Renal cortical epithelial cell (primary cell): ENCODE data around the gene HSD17B2. TPM values are rescaled to one million over a fixed set of nuclear protein-coding genes. Genes with fewer than 3 reads are reported as not detected.
"Not testable (repeated sequence)": the region's sequence is repeated elsewhere in the genome, so short reads cannot be mapped to it uniquely, and the experiment has no call there.

Experiments used
- DNase-seq: peaks from one replicate; pipeline ENCODE4 v3.0.0-alpha.2; 2011; ENCODE audit warnings: low read depth
- total RNA-seq: library from RNA; depleted of rRNA; stranded (reverse); fragments of >200 nt; gene quantifications from 2 replicates; pipeline ENCODE4 v1.2.3, GENCODE V29; 2014

The HSD17B2 gene
- total RNA-seq, 1 donor from 2014 or later = 0.70 TPM

GRCh38 chr16:82081264-82081663, 46.2 kb downstream of the HSD17B2 start:
- no peak for DNase-seq

DNA sequence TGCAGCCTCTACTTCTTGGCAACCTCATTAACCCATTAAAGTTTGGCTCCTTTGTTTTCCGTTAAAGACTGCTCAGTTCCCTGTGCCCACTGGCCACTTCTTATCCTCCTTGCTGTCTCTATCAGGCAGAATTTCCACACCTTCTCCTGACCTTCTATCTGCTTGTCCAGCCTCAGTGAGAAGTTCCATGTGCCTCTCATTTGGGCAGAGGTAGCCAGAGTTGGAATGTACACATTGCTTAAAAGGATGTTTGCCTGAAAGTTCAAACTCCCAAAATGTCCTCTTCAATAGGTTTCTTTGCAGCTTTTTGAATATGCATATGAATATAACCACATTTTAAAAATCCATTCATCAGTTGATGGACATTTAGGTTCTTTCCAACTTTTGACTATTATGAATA, 47.0 kb downstream of the HSD17B2 start:
- DNase-seq = no peak

DNA sequence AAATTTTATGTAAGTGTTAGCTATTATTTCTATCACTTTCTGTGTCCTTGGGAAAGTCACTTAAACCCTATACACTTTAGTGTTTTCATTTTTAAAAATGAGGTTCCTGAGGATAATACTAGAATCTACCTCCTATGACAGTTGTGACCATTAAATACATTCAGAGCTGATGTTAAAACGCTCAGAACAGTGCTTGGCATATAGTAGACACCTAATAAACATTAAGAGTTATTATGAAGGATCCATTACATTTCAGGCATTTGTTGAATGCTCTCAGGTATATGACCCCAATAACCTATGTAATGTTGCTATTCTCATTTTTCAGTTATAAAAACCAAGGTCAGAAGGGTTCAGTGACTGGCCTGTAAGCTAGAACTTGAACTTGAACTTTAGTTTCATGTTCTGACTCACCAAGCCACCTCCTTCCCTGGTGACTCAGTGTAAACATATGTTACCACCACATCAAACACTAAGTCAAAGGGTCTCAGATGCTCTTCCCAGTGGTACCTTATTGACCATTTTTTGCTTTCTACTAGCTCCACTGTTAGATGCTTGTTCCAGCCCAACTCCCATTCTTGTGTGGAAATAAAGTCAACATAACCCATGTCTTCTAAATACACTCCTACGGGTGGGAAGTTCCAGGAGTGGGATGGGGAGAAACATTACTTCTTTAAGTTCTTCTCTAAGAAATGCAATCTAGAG, 47.6 kb downstream of the HSD17B2 start:
- DNase-seq = peak; percentile 82

- DNase-seq = peak; percentile 38
Measured at GRCh38 chr16:82083710-82084353, 48.8 kb downstream of the HSD17B2 start.

DNA sequence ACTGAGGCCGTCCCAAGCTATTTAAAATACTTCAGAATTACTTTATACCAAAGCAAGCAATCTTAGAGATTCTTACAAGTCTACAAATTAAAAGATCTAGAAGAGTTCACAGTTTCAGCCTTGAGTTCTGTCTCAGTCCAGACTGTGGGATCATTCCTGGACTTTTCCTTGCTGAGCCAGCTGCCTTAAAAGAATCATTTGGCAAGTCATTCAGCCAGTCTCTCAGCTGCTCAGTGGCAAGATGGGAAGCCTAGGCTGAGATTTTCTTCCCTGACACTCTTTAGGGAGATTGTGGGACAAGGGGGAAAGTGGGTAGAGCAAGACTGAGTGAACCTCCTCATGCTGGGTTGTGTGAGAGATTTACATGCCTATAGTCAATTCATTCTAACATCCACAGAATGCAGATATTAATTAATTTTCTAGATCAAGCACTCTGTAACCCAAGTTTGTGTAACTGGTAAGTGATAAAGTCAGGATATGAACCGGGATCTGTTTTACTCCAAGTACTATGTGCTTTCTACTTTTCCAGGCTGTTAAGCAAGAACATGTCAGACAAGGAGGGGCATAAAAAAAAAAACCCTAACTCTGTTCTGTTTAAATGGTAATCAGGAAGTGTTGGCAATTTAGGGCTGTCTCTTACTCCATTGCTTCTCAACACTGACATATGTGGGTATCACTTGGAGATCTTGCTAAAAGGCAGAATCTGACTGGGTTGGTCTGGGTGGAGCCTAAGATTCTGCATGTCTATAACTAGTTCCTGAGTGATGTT, 50.1 kb downstream of the HSD17B2 start:
- peak; percentile 33 for DNase-seq

- DNase-seq = no peak
Measured at GRCh38 chr16:82088483-82088882, 53.4 kb downstream of the HSD17B2 start.

- DNase-seq = peak; percentile 18
Measured at GRCh38 chr16:82091241-82091640, 56.2 kb downstream of the HSD17B2 start.

DNA sequence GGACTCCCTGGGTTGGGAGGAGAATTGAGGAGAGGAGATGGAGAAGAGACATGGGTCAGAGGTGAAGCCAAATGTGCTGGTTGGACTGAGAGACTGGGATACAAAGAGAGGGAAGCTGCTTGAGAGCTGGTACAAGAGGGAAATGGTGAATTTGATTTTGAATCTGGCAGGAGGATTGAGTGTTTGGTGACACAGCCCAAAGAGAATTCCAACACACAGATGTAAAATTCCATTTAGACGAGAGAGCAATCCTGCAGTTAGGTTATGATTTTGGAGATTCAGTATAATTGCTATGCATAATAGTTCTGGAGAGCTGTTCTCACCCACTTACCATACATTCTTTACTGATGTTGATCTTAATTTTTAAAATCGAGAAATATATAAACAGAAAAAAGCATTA, 57.7 kb downstream of the HSD17B2 start:
- DNase-seq = no peak

DNA sequence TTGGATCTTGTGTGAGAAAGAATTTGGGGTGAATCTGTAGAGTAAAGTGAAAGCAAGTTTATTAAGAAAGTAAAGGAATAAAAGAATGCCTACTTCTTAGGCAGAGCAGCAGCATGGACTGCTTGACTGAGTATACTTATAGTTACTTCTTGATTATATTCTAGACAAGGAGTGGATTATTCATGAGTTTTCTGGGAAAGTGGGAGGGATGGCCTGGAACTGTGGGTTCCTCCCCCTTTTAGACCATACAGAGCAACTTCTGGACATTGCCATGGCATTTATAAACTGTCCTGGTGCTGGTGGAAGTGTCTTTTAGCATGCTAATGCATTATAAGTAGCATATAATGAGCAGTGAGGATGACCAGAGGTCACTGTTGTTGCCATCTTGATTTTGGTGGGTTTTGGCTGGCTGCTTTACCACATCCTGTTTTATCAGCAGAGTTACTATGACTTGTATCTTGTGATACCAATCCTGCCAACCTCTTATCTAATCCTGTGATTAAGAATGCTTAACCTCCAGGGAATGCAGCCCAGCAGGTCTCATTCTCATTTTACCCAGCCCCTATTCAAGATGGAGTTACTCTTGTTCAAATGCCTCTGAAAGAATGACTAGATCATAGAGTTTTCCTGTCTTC, 58.7 kb downstream of the HSD17B2 start:
- no peak for DNase-seq

DNA sequence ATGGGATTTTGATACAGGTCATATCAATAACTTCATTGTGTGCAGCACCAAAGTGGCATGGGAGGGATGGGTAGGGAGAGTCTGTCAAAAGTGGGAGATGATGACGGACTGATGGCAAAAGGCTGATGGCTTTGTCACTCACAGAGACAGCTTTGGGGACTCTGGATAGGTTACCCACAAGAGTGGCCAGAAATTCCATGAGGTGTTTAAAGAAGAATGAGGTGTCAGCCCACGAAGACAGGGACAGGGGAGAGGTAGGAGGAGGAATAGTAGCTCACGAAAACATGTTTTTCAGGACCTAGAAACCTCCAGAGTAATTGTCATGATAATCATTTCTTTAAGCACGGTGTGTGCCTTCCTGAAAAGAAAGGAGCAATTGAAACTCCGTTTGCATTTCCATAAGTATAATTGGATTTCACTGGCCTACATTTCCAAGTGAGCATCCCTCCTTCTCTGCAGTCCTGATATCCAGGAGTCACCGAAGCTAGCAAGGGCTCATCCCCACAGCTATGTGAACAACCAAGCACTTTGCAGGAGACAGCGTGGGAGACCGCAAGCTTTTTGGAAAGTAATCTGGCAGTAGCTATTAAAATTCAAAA, 60.0 kb downstream of the HSD17B2 start:
- DNase-seq = no peak

- no peak for DNase-seq
Measured at GRCh38 chr16:82096641-82097040, 61.6 kb downstream of the HSD17B2 start.

- DNase-seq = no peak
Measured at GRCh38 chr16:82105107-82105506, 70.1 kb downstream of the HSD17B2 start.

DNA sequence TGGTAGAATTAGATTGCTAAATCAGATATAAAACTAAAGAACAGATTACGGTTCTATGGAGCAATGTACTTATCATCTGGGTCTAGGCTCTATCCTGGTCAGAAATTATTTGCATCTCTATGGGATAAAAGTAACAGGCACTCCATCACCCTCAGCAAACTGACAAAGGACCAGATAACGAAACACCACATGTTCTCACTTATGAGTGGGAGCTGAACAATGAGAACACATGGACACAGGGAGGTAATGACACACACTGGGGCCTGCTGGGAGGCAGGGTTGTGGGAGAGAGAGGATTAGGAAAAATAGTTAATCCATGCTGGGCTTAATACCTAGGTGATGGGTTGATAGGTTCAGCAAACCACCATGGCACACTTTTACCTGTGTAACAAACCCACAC, 73.0 kb downstream of the HSD17B2 start:
- DNase-seq = no peak

GRCh38 chr16:82108774-82109173, 73.7 kb downstream of the HSD17B2 start:
- peak; percentile 7 for DNase-seq

- DNase-seq = not testable (repeated sequence)
Measured at GRCh38 chr16:82109266-82109665, 74.2 kb downstream of the HSD17B2 start.

GRCh38 chr16:82111944-82112343, 76.9 kb downstream of the HSD17B2 start:
- DNase-seq = peak; percentile 33

DNA sequence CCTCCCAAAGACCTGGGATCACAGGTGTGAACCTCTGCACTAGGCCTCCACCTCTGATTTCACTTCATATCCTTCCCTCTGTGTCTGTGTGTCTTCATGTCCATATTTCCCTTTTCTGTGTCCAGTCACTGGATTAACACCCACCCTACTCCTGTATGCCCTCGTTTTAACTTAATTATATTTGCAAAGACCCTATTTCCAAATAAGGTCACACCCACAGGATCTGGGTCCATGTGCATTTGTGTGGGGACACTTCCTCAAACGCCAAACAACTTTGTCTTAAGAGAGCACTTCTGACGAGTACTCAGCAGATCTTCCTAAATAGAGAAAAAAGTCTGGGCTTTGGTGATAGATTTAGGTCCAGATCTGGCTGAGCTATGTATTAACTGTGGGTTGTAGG, 78.7 kb downstream of the HSD17B2 start:
- DNase-seq = no peak

- no peak for DNase-seq
Measured at GRCh38 chr16:82116535-82116934, 81.5 kb downstream of the HSD17B2 start.

- DNase-seq = no peak
Measured at GRCh38 chr16:82118749-82119148, 83.7 kb downstream of the HSD17B2 start.

DNA sequence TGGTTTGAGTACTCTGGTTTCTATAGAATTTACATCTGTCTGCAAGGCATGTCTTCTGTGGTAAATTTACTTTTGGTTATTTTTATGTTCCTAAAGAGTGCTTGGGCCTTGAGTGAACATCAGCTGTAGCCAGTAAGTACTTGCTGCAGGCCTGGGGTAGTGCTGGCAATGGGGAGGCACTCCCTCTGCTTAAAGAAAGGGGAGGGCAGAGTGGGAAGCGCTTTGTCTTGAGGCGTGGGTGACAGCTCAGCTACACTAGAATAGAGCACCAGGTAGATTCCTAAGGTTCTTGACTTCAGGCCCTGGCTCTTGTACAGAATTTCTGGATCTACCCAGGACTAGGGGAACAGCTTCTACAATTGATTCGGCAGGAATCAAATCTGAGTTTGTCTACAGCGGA, 84.4 kb downstream of the HSD17B2 start:
- DNase-seq = no peak

GRCh38 chr16:82124651-82125050, 89.6 kb downstream of the HSD17B2 start:
- no peak for DNase-seq

GRCh38 chr16:82129881-82130280, 94.8 kb downstream of the HSD17B2 start:
- DNase-seq = no peak
